ENCODE results near the gene KRTAP4-9.

KRTAP4-9 gene

GRCh38 chr17:41067281-41067680 is 37.9 kb upstream of the KRTAP4-9 start:
- no peaks in the 10 kb centered on the region for H3K9me3 ChIP-seq (ENCODE audit: severe bottlenecking)
- no peaks in the 10 kb centered on the region for H3K36me3 ChIP-seq (ENCODE audit: low read depth)
- no peaks in the 10 kb centered on the region for H3K27me3 ChIP-seq (ENCODE audit: insufficient read depth, poor library complexity, severe bottlenecking)
- H3K27ac ChIP-seq (ENCODE audit: poor library complexity, severe bottlenecking) = peak overlapping the region; percentile 28
- no peak overlapping the region for H3K4me3 ChIP-seq (ENCODE audit: severe bottlenecking)
- peaks cover 13% of the 10 kb centered on the region for H3K4me1 ChIP-seq (ENCODE audit: insufficient read depth, poor library complexity, severe bottlenecking)
- no peak for TF ChIP-seq CTCF (IDR thresholded peaks at IDR 0.05; ENCODE audit: poor library complexity, severe bottlenecking)
- DNase-seq (ENCODE audit: low spot score) (no peak), ATAC-seq (ENCODE audit: low read depth) (no peak)

- no peaks in the 10 kb centered on the region for H3K36me3 ChIP-seq (ENCODE audit: low read depth)
- no peak for ATAC-seq (ENCODE audit: low read depth)
Observed at GRCh38 chr17:41069031-41069430, 36.2 kb upstream of the KRTAP4-9 start.

GRCh38 chr17:41071606-41072360 is 33.4 kb upstream of the KRTAP4-9 start:
- Histone ChIP-seq H3K27ac (ENCODE audit: poor library complexity, severe bottlenecking) (no peak overlapping the region), H3K9me3 (ENCODE audit: severe bottlenecking) (no peaks in the 10 kb centered on the region), H3K4me1 (ENCODE audit: insufficient read depth, poor library complexity, severe bottlenecking) (no peaks in the 10 kb centered on the region), H3K4me3 (ENCODE audit: severe bottlenecking) (no peak overlapping the region), H3K36me3 (ENCODE audit: low read depth) (no peaks in the 10 kb centered on the region), H3K27me3 (ENCODE audit: insufficient read depth, poor library complexity, severe bottlenecking) (no peaks in the 10 kb centered on the region)
- ATAC-seq (ENCODE audit: low read depth) (no peak), DNase-seq (ENCODE audit: low spot score) (no peak)
- no peak for TF ChIP-seq CTCF (IDR thresholded peaks at IDR 0.05; ENCODE audit: poor library complexity, severe bottlenecking)

More at GRCh38 chr17:41069031-41069430, 36.2 kb upstream of the KRTAP4-9 start:
- Histone ChIP-seq H3K4me1 (ENCODE audit: insufficient read depth, poor library complexity, severe bottlenecking) (peaks cover 10% of the 10 kb centered on the region), H3K27me3 (ENCODE audit: insufficient read depth, poor library complexity, severe bottlenecking) (no peaks in the 10 kb centered on the region), H3K9me3 (ENCODE audit: severe bottlenecking) (no peaks in the 10 kb centered on the region), H3K4me3 (ENCODE audit: severe bottlenecking) (no peak overlapping the region), H3K27ac (ENCODE audit: poor library complexity, severe bottlenecking) (no peak overlapping the region)
- DNase-seq (ENCODE audit: low spot score) = no peak
- no peak for TF ChIP-seq CTCF (IDR thresholded peaks at IDR 0.05; ENCODE audit: poor library complexity, severe bottlenecking)

GRCh38 chr17:41073676-41074075 is 31.5 kb upstream of the KRTAP4-9 start:
- Histone ChIP-seq H3K4me3 (ENCODE audit: severe bottlenecking) (no peak overlapping the region), H3K9me3 (ENCODE audit: severe bottlenecking) (no peaks in the 10 kb centered on the region), H3K27me3 (ENCODE audit: insufficient read depth, poor library complexity, severe bottlenecking) (no peaks in the 10 kb centered on the region), H3K36me3 (ENCODE audit: low read depth) (no peaks in the 10 kb centered on the region), H3K27ac (ENCODE audit: poor library complexity, severe bottlenecking) (no peak overlapping the region), H3K4me1 (ENCODE audit: insufficient read depth, poor library complexity, severe bottlenecking) (no peaks in the 10 kb centered on the region)
- TF ChIP-seq CTCF (IDR thresholded peaks at IDR 0.05; ENCODE audit: poor library complexity, severe bottlenecking) = no peak
- DNase-seq (ENCODE audit: low spot score) (no peak), ATAC-seq (ENCODE audit: low read depth) (no peak)

GRCh38 chr17:41076788-41077187 is 28.4 kb upstream of the KRTAP4-9 start:
- Histone ChIP-seq H3K9me3 (ENCODE audit: severe bottlenecking) (no peaks in the 10 kb centered on the region), H3K27ac (ENCODE audit: poor library complexity, severe bottlenecking) (no peak overlapping the region), H3K36me3 (ENCODE audit: low read depth) (no peaks in the 10 kb centered on the region), H3K27me3 (ENCODE audit: insufficient read depth, poor library complexity, severe bottlenecking) (no peaks in the 10 kb centered on the region), H3K4me3 (ENCODE audit: severe bottlenecking) (no peak overlapping the region), H3K4me1 (ENCODE audit: insufficient read depth, poor library complexity, severe bottlenecking) (no peaks in the 10 kb centered on the region)
- ATAC-seq (ENCODE audit: low read depth) (no peak), DNase-seq (ENCODE audit: low spot score) (no peak)
- no peak for TF ChIP-seq CTCF (IDR thresholded peaks at IDR 0.05; ENCODE audit: poor library complexity, severe bottlenecking)

Data from RWPE2 (cell line).